DND-41 (cell line): ENCODE measurements around the gene ATF6B.

Experiments
- ATAC-seq: fragments of 200-7000 bp; cut with Tn5 transposase; 3 replicates; pipeline ENCODE4 v1.9.1; 2021; ENCODE audit warnings: low read depth; ENCODE audit not compliant: insufficient read depth
- DNase-seq: peaks from one replicate; pipeline ENCODE4 v3.0.0-alpha.2; 2020
- H2AFZ ChIP-seq: 2 replicates; pipeline ENCODE4 v1.6.0; 2012; ENCODE audit warnings: low read depth, low read length
- H3K27ac ChIP-seq: 2 replicates; pipeline ENCODE4 v1.5.1; 2012; ENCODE audit warnings: low read length, inconsistent platforms
- H3K27me3 ChIP-seq: fragments of 200-600 bp; sonication (generic); 2 replicates; pipeline ENCODE4 v1.6.0; 2012; ENCODE audit warnings: low read length, mild to moderate bottlenecking, inconsistent platforms; ENCODE audit not compliant: insufficient read depth, poor library complexity
- H3K36me3 ChIP-seq: 2 replicates; pipeline ENCODE4 v1.5.1; 2012; ENCODE audit warnings: low read length, inconsistent platforms; ENCODE audit not compliant: insufficient read depth
- H3K4me1 ChIP-seq: 2 replicates; pipeline ENCODE4 v1.5.1; 2012; ENCODE audit warnings: mild to moderate bottlenecking, low read length; ENCODE audit not compliant: insufficient read depth
- H3K4me2 ChIP-seq: 2 replicates; pipeline ENCODE4 v1.6.0; 2012; ENCODE audit warnings: mild to moderate bottlenecking, moderate library complexity, low read length, inconsistent platforms; ENCODE audit not compliant: insufficient read depth
- H3K4me3 ChIP-seq, 2 experiments: fragments of 200-600 bp in 1 of 2; shearing (Covaris generic) in 1 of 2; 2 replicates each; pipeline ENCODE4 v1.5.1; 2012 to 2016; ENCODE audit warnings: inconsistent platforms in 2 of 2, low read length in 2 of 2, mild to moderate bottlenecking in 2 of 2, low read depth in 1 of 2, moderate library complexity in 1 of 2
- H3K79me2 ChIP-seq: 2 replicates; pipeline ENCODE4 v1.6.0; 2012; ENCODE audit warnings: low read length, inconsistent platforms; ENCODE audit not compliant: insufficient read depth
- H3K9ac ChIP-seq: 2 replicates; pipeline ENCODE4 v1.6.0; 2012; ENCODE audit warnings: low read depth, mild to moderate bottlenecking, inconsistent platforms, low read length, moderate library complexity
- H3K9me3 ChIP-seq: 2 replicates; pipeline ENCODE4 v1.5.1; 2012; ENCODE audit warnings: low read length, moderate library complexity, mild to moderate bottlenecking, inconsistent platforms; ENCODE audit not compliant: insufficient read depth, severe bottlenecking
- H4K20me1 ChIP-seq: 2 replicates; pipeline ENCODE4 v1.6.0; 2012; ENCODE audit warnings: low read length; ENCODE audit not compliant: insufficient read depth
- CTCF ChIP-seq: IDR thresholded peaks from 2 replicates; pipeline ENCODE4 v1.5.1; 2012; ENCODE audit warnings: borderline replicate concordance, low read length, moderate library complexity, mild to moderate bottlenecking; ENCODE audit not compliant: poor library complexity, severe bottlenecking; ENCODE audit errors: extremely low read depth
- EZH2 ChIP-seq: IDR thresholded peaks from 3 replicates; pipeline ENCODE4 v1.6.1; 2012; ENCODE audit warnings: borderline replicate concordance, low read depth, mild to moderate bottlenecking, moderate library complexity, low read length, inconsistent platforms; ENCODE audit not compliant: severe bottlenecking

Gene ATF6B

GRCh38 chr6:32088487-32089049 is 39.5 kb downstream of the ATF6B start:
- no peak overlapping the region for H3K27ac ChIP-seq
- H3K9ac ChIP-seq: no peak overlapping the region
- no peak for ATAC-seq
- no peaks in the 10 kb centered on the region for H3K9me3 ChIP-seq
- no peaks in the 10 kb centered on the region for H4K20me1 ChIP-seq
- H3K4me3 ChIP-seq: no peak overlapping the region
- H3K79me2 ChIP-seq: no peaks in the 10 kb centered on the region
- no peak overlapping the region for H3K4me2 ChIP-seq
- no peak overlapping the region for H2AFZ ChIP-seq
- peaks cover 7% of the 10 kb centered on the region for H3K27me3 ChIP-seq
- no peaks in the 10 kb centered on the region for H3K4me1 ChIP-seq
- H3K36me3 ChIP-seq: no peaks in the 10 kb centered on the region
- TF ChIP-seq EZH2: no peak
- TF ChIP-seq CTCF: no peak
- DNase-seq: no peak

- H3K27me3 ChIP-seq: peaks cover 4% of the 10 kb centered on the region
- no peak for ATAC-seq
- H3K9ac ChIP-seq: no peak overlapping the region
Observed at GRCh38 chr6:32087574-32088486, 40.2 kb downstream of the ATF6B start.

GRCh38 chr6:32086661-32087573 is 41.1 kb downstream of the ATF6B start:
- Histone ChIP-seq H3K9me3 (no peaks in the 10 kb centered on the region), H3K27me3 (peaks cover 6% of the 10 kb centered on the region), H3K79me2 (no peaks in the 10 kb centered on the region), H2AFZ (no peak overlapping the region), H3K9ac (no peak overlapping the region), H3K4me2 (no peak overlapping the region), H4K20me1 (no peaks in the 10 kb centered on the region), H3K4me1 (no peaks in the 10 kb centered on the region), H3K4me3 (no peak overlapping the region), H3K36me3 (no peaks in the 10 kb centered on the region), H3K27ac (no peak overlapping the region)
- ATAC-seq (no peak), DNase-seq (no peak)
- TF ChIP-seq CTCF (no peak), EZH2 (no peak)

More at GRCh38 chr6:32087574-32088486, 40.2 kb downstream of the ATF6B start:
- H3K36me3 ChIP-seq: no peaks in the 10 kb centered on the region
- DNase-seq: no peak
- H3K4me3 ChIP-seq: no peak overlapping the region
- H2AFZ ChIP-seq: no peak overlapping the region
- H4K20me1 ChIP-seq: no peaks in the 10 kb centered on the region
- no peaks in the 10 kb centered on the region for H3K4me1 ChIP-seq
- H3K9me3 ChIP-seq: no peaks in the 10 kb centered on the region
- H3K79me2 ChIP-seq: no peaks in the 10 kb centered on the region
- H3K4me2 ChIP-seq: no peak overlapping the region
- H3K27ac ChIP-seq: no peak overlapping the region
- TF ChIP-seq CTCF: no peak
- no peak for TF ChIP-seq EZH2
